ENCODE results near the gene GULP1.

The GULP1 gene

GRCh38 chr2:188381614-188382013 is 89.9 kb downstream of the GULP1 start:
- DNase-seq = no peak

- DNase-seq = no peak
Measured at GRCh38 chr2:188382107-188382506, 90.4 kb downstream of the GULP1 start.

- DNase-seq = no peak
Measured at GRCh38 chr2:188383158-188383557, 91.5 kb downstream of the GULP1 start.

GRCh38 chr2:188385857-188386256 is 94.2 kb downstream of the GULP1 start:
- DNase-seq = no peak

GRCh38 chr2:188388831-188389230 is 97.2 kb downstream of the GULP1 start:
- no peak for DNase-seq

GRCh38 chr2:188391354-188391753 is 99.7 kb downstream of the GULP1 start:
- DNase-seq = no peak

- no peak for DNase-seq
Measured at GRCh38 chr2:188394931-188395472, 103.3 kb downstream of the GULP1 start.

GRCh38 chr2:188395903-188396689 is 104.4 kb downstream of the GULP1 start:
- DNase-seq = no peak

GRCh38 chr2:188399159-188399558 is 107.5 kb downstream of the GULP1 start:
- DNase-seq = no peak

GRCh38 chr2:188403676-188404075 is 112.0 kb downstream of the GULP1 start:
- DNase-seq = no peak

GRCh38 chr2:188404341-188405004 is 112.8 kb downstream of the GULP1 start:
- no peak for DNase-seq

- no peak for DNase-seq
Measured at GRCh38 chr2:188406414-188406813, 114.7 kb downstream of the GULP1 start.

- no peak for DNase-seq
Measured at GRCh38 chr2:188410504-188411235, 119.0 kb downstream of the GULP1 start.

- DNase-seq = no peak
Measured at GRCh38 chr2:188412190-188412589, 120.5 kb downstream of the GULP1 start.

- no peak for DNase-seq
Measured at GRCh38 chr2:188414411-188414810, 122.7 kb downstream of the GULP1 start.

- DNase-seq = no peak
Measured at GRCh38 chr2:188414869-188415753, 123.4 kb downstream of the GULP1 start.

- no peak for DNase-seq
Measured at GRCh38 chr2:188415754-188416083, 124.0 kb downstream of the GULP1 start.

GRCh38 chr2:188416367-188416766 is 124.7 kb downstream of the GULP1 start:
- no peak for DNase-seq

GRCh38 chr2:188422726-188423125 is 131.1 kb downstream of the GULP1 start:
- no peak for DNase-seq

- DNase-seq = no peak
Measured at GRCh38 chr2:188425266-188425665, 133.6 kb downstream of the GULP1 start.

GRCh38 chr2:188426121-188426520 is 134.4 kb downstream of the GULP1 start:
- DNase-seq = no peak

GRCh38 chr2:188430705-188431104 is 139.0 kb downstream of the GULP1 start:
- no peak for DNase-seq

- DNase-seq = no peak
Measured at GRCh38 chr2:188434018-188434417, 142.3 kb downstream of the GULP1 start.
